Activated CD8-positive, alpha-beta T cell treated with anti-CD3 and anti-CD28 coated beads for 36 hours (primary cell): ENCODE data around the gene DNAH6. TPM values are rescaled to one million over a fixed set of nuclear protein-coding genes. Genes with fewer than 3 reads are reported as not detected.

Experiments used
- ATAC-seq: fragments of 200-7000 bp; cut with Tn5 transposase; one replicate; pipeline ENCODE4 v1.10.0; 2021; ENCODE audit warnings: mild to moderate bottlenecking, moderate library complexity
- CTCF ChIA-PET: fragments of 350-600 bp; sonication (Branson Sonifier 250); formaldehyde crosslinking; loops from one replicate; lab custom pipeline; 2021; ENCODE audit warnings: antibody characterized with exemption; lab: Charles Lee
- POLR2A ChIA-PET: fragments of 350-600 bp; sonication (Branson Sonifier 250); formaldehyde crosslinking; loops from one replicate; lab custom pipeline; 2021; ENCODE audit warnings: antibody characterized with exemption; lab: Charles Lee
- DNase-seq: peaks from one replicate; pipeline ENCODE4 v3.0.0-alpha.2; 2020
- H3K27ac Mint-ChIP-seq: one replicate; pipeline ENCODE4 v1.8.0; 2021; ENCODE audit warnings: mild to moderate bottlenecking, mixed read lengths
- H3K27me3 Mint-ChIP-seq: one replicate; pipeline ENCODE4 v1.8.0; 2021; ENCODE audit warnings: mixed read lengths
- H3K36me3 Mint-ChIP-seq: one replicate; pipeline ENCODE4 v1.8.0; 2021; ENCODE audit warnings: low read depth, mixed read lengths
- H3K4me1 Mint-ChIP-seq: one replicate; pipeline ENCODE4 v1.8.0; 2021; ENCODE audit warnings: low read depth, mixed read lengths
- H3K4me3 Mint-ChIP-seq: one replicate; pipeline ENCODE4 v1.8.0; 2021; ENCODE audit warnings: mild to moderate bottlenecking, moderate library complexity, mixed read lengths
- H3K9me3 Mint-ChIP-seq: one replicate; pipeline ENCODE4 v1.8.0; 2021; ENCODE audit warnings: mixed read lengths
- CTCF ChIP-seq: fragments of 200-600 bp; IDR thresholded peaks from one replicate; pipeline ENCODE4 v1.8.0; 2022; ENCODE audit warnings: antibody characterized with exemption, mild to moderate bottlenecking
- intact Hi-C: fragments of 100-400 bp; cut with micrococcal nuclease; formaldehyde crosslinking; loops from one replicate; pipeline ENCODE4 v1.10.0; 2022
- total RNA-seq, 2 experiments: library from RNA; stranded (reverse); gene quantifications; one replicate each; pipeline ENCODE4 v1.2.3, GENCODE V29; 2021

DNAH6 gene
- total RNA-seq, 2 experiments from 2014 or later, result 0.90 to 1.3 TPM

- intact Hi-C loops, result loop anchor here (10.0 kb wide), 1 partner anchor 811 kb away; no protein-coding TSS in a partner anchor
- Mint-ChIP-seq H3K4me3 (no peak overlapping the region), H3K27me3 (no peaks in the 10 kb centered on the region), H3K9me3 (no peaks in the 10 kb centered on the region), H3K27ac (no peak overlapping the region), H3K4me1 (peaks cover 18% of the 10 kb centered on the region), H3K36me3 (no peaks in the 10 kb centered on the region)
- no peak for TF ChIP-seq CTCF
- DNase-seq (no peak), ATAC-seq (no peak)
- ChIA-PET POLR2A (interaction anchor here (1.5 kb wide), 1 partner anchor 8 kb away, joined by 3 read pairs; no protein-coding TSS in a partner anchor), CTCF (interaction anchor here (1.5 to 1.7 kb wide), 2 partner anchors 399 to 443 kb away, joined by 5 to 7 read pairs; no protein-coding TSS in a partner anchor)
Observed at GRCh38 chr2:84483320-84483719, 33.0 kb upstream of the DNAH6 start.

DNA sequence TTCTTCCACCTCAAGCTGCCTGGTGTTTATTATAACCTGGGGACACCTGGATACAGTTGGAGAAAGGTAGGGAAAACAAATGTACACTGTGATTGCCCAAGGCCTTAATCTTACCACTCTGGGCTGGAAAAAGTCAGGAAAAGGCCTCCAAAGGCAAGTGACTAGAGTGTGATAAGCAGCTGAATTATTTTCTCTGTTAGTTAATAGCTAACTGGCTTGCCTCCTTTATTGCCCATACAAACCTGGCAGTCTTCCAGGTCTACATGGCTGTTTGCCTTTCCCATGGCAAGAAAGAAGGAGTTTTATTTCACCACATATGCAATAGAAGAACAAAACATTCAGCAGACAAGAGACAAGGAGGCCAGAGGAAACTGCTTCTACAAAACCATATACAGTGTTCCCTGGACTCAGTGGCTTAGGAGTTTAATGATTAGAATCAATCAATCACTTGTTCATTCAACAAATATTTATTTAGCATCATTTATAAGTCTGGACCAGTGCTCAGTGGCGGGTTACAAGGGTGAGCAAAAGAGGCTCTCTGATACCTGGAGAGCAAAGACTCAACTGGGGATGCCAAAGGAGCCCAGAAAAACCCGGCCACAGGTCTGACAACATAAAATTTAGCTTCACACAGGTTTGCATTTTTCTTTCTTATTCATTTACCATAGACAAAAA is 29.7 kb upstream of the DNAH6 start:
- no peaks in the 10 kb centered on the region for H3K9me3 Mint-ChIP-seq
- H3K27me3 Mint-ChIP-seq, result no peaks in the 10 kb centered on the region
- no peak for DNase-seq
- peaks cover 11% of the 10 kb centered on the region for H3K4me1 Mint-ChIP-seq
- ATAC-seq, result no peak
- no peak for TF ChIP-seq CTCF
- H3K27ac Mint-ChIP-seq, result no peak overlapping the region
- H3K36me3 Mint-ChIP-seq, result no peaks in the 10 kb centered on the region
- no peak overlapping the region for H3K4me3 Mint-ChIP-seq
- POLR2A ChIA-PET, result no interaction called here
- intact Hi-C loops, result loop anchor here (10.0 kb wide), 1 partner anchor 808 kb away; no protein-coding TSS in a partner anchor
- CTCF ChIA-PET, result no interaction called here

- Mint-ChIP-seq H3K9me3 (no peaks in the 10 kb centered on the region), H3K4me1 (peaks cover 2% of the 10 kb centered on the region), H3K27me3 (no peaks in the 10 kb centered on the region), H3K36me3 (no peaks in the 10 kb centered on the region), H3K4me3 (no peak overlapping the region), H3K27ac (no peak overlapping the region)
- CTCF ChIA-PET, result no interaction called here
- ATAC-seq, result no peak
- DNase-seq, result no peak
- POLR2A ChIA-PET, result no interaction called here
- intact Hi-C loops, result loop anchor here (10.0 kb wide), 1 partner anchor 807 kb away; no protein-coding TSS in a partner anchor
- no peak for TF ChIP-seq CTCF
Observed at GRCh38 chr2:84487298-84487996, 28.9 kb upstream of the DNAH6 start.

- ChIA-PET CTCF (interaction anchor here (0.7 to 2.4 kb wide), 6 partner anchors 9 to 809 kb away, joined by 3 to 10 read pairs (median 3); no protein-coding TSS in a partner anchor), POLR2A (no interaction called here)
- Mint-ChIP-seq H3K36me3 (no peaks in the 10 kb centered on the region), H3K27ac (no peak overlapping the region), H3K9me3 (no peaks in the 10 kb centered on the region), H3K27me3 (no peaks in the 10 kb centered on the region), H3K4me1 (peaks cover 6% of the 10 kb centered on the region), H3K4me3 (no peak overlapping the region)
- ATAC-seq (no peak), DNase-seq (no peak)
- TF ChIP-seq CTCF, result no peak
- intact Hi-C loops, result no loop called here
Observed at GRCh38 chr2:84491256-84491655, 25.0 kb upstream of the DNAH6 start.

DNA sequence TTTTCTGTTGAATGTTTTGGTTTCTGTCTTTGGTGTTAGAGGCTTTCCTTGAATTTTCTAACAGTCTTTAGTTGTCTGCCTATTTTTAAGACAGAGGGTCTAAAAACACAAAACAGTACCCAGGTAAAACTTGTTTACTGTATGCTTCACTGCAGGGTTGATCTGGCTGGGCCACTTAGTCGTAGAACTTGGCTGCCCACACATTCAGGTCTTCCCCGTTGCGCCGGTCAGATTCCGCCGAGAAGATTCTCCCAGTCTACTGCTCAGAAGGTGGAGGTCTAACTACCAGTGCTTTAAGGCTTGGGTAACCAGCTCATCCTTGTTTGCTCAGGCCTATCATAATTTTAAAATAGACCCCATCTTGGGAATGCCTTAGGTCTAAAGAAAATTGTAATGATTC is 24.6 kb upstream of the DNAH6 start:
- POLR2A ChIA-PET, result no interaction called here
- TF ChIP-seq CTCF, result no peak
- intact Hi-C loops, result no loop called here
- Mint-ChIP-seq H3K36me3 (no peaks in the 10 kb centered on the region), H3K9me3 (no peaks in the 10 kb centered on the region), H3K4me1 (peaks cover 6% of the 10 kb centered on the region), H3K27ac (no peak overlapping the region), H3K4me3 (no peak overlapping the region), H3K27me3 (no peaks in the 10 kb centered on the region)
- ATAC-seq (no peak), DNase-seq (no peak)
- CTCF ChIA-PET, result interaction anchor here (1.0 to 2.4 kb wide), 5 partner anchors 8 to 808 kb away, joined by 3 to 10 read pairs (median 3); no protein-coding TSS in a partner anchor
